Subcutaneous abdominal adipose tissue (tissue), 5 donors: ENCODE measurements around the gene GRN.
"Not testable (repeated sequence)": the region's sequence is repeated elsewhere in the genome, so short reads cannot be mapped to it uniquely, and the experiment has no call there.

Experiments
- H3K27ac ChIP-seq: one replicate; pipeline ENCODE4 v1.7.0; 2013; ENCODE audit warnings: low read depth, mild to moderate bottlenecking, inconsistent platforms, low read length, moderate library complexity
- H3K27me3 ChIP-seq, 5 donors: one replicate each; pipeline ENCODE4 v1.7.0; 2013; ENCODE audit warnings: low read length in 5 of 5, inconsistent platforms in 1 of 5; ENCODE audit not compliant: control insufficient read depth in 5 of 5, insufficient read depth in 4 of 5
- H3K36me3 ChIP-seq, 5 donors: one replicate each; pipeline ENCODE4 v1.7.0; 2013; ENCODE audit warnings: low read length in 5 of 5; ENCODE audit not compliant: control insufficient read depth in 5 of 5, insufficient read depth in 5 of 5
- H3K4me1 ChIP-seq, 5 donors: one replicate each; pipeline ENCODE4 v1.7.0; 2013; ENCODE audit warnings: low read length in 5 of 5, mild to moderate bottlenecking in 3 of 5, moderate library complexity in 1 of 5; ENCODE audit not compliant: control insufficient read depth in 5 of 5, insufficient read depth in 5 of 5
- H3K4me3 ChIP-seq, 5 donors: one replicate each; pipeline ENCODE4 v1.7.0; 2013; ENCODE audit warnings: low read length in 5 of 5, low read depth in 1 of 5
- H3K9ac ChIP-seq, 5 donors: one replicate each; pipeline ENCODE4 v1.7.0; 2013; ENCODE audit warnings: low read length in 5 of 5, mild to moderate bottlenecking in 4 of 5, moderate library complexity in 3 of 5
- H3K9me3 ChIP-seq, 5 donors: one replicate each; pipeline ENCODE4 v1.7.0; 2013; ENCODE audit warnings: low read length in 5 of 5; ENCODE audit not compliant: control insufficient read depth in 5 of 5
- donor health status: healthy.
- donor health status: healthy.
- donor health status: healthy.
- donor health status: healthy.
- donor health status: healthy.

Gene GRN

GRCh38 chr17:44359458-44360143 is 14.5 kb downstream of the GRN start:
- H3K27me3 ChIP-seq, result peaks cover 0 to 2% (median 0%) of the 10 kb centered on the region in 5 donors
- no peaks in the 10 kb centered on the region for H3K36me3 ChIP-seq
- peaks cover 0 to 21% (median 14%) of the 10 kb centered on the region in 5 donors for H3K4me1 ChIP-seq
- H3K4me3 ChIP-seq, result no peak overlapping the region
- no peak overlapping the region for H3K27ac ChIP-seq
- H3K9me3 ChIP-seq, result no peaks in the 10 kb centered on the region
- no peak overlapping the region for H3K9ac ChIP-seq

- H3K9ac ChIP-seq, result no peak overlapping the region
- H3K4me3 ChIP-seq, result no peak overlapping the region
- peaks cover 0 to 2% (median 0%) of the 10 kb centered on the region in 5 donors for H3K27me3 ChIP-seq
- H3K27ac ChIP-seq, result no peak overlapping the region
- no peaks in the 10 kb centered on the region for H3K36me3 ChIP-seq
- no peaks in the 10 kb centered on the region for H3K9me3 ChIP-seq
- peaks cover 0 to 25% (median 18%) of the 10 kb centered on the region in 5 donors for H3K4me1 ChIP-seq
These were observed 15.0 kb downstream of the GRN start for GRCh38 chr17:44360144-44360533.

- Histone ChIP-seq H3K4me3 (no peak overlapping the region), H3K27me3 (peaks cover 0 to 2% (median 0%) of the 10 kb centered on the region in 5 donors), H3K27ac (no peak overlapping the region), H3K9ac (no peak overlapping the region), H3K36me3 (no peaks in the 10 kb centered on the region), H3K4me1 (peaks cover 0 to 27% (median 25%) of the 10 kb centered on the region in 5 donors), H3K9me3 (no peaks in the 10 kb centered on the region)
These were observed 15.7 kb downstream of the GRN start for GRCh38 chr17:44360826-44361225.

- H3K4me1 ChIP-seq, result peaks cover 0 to 30% (median 29%) of the 10 kb centered on the region in 5 donors
- no peak overlapping the region for H3K9ac ChIP-seq
- no peak overlapping the region for H3K27ac ChIP-seq
- H3K9me3 ChIP-seq, result no peaks in the 10 kb centered on the region
- peaks cover 0 to 2% (median 0%) of the 10 kb centered on the region in 5 donors for H3K27me3 ChIP-seq
- no peak overlapping the region for H3K4me3 ChIP-seq
- no peaks in the 10 kb centered on the region for H3K36me3 ChIP-seq
These were observed 16.5 kb downstream of the GRN start for GRCh38 chr17:44361292-44362260.

- Histone ChIP-seq H3K4me1 (peaks cover 0 to 35% (median 30%) of the 10 kb centered on the region in 5 donors), H3K4me3 (peak overlapping the region in 4 of 5 donors; percentile 64 to 74 (median 65)), H3K27ac (no peak overlapping the region), H3K9me3 (no peaks in the 10 kb centered on the region), H3K36me3 (no peaks in the 10 kb centered on the region), H3K9ac (peak overlapping the region in 1 of 5 donors; percentile 72), H3K27me3 (peaks cover 0 to 2% (median 0%) of the 10 kb centered on the region in 5 donors)
These were observed 17.4 kb downstream of the GRN start for GRCh38 chr17:44362459-44362948.

- Histone ChIP-seq H3K4me3 (peak overlapping the region in 4 of 5 donors; percentile 64 to 74 (median 65)), H3K9ac (peak overlapping the region in 4 of 5 donors; percentile 43 to 72 (median 66)), H3K9me3 (no peaks in the 10 kb centered on the region), H3K4me1 (peaks cover 0 to 35% (median 30%) of the 10 kb centered on the region in 5 donors), H3K27ac (no peak overlapping the region), H3K36me3 (no peaks in the 10 kb centered on the region), H3K27me3 (peaks cover 0 to 2% (median 0%) of the 10 kb centered on the region in 5 donors)
These were observed 18.0 kb downstream of the GRN start for GRCh38 chr17:44362949-44363612.

GRCh38 chr17:44363613-44364159 is 18.6 kb downstream of the GRN start, which contains the start of gene FAM171A2:
Gene FAM171A2, minus strand, starts transcription at chr17:44363853. Its CDS starts 139 bp downstream, at chr17:44363714.
- Histone ChIP-seq H3K9ac (peak within 1 kb of the TSS in 4 of 5 donors; percentile 43 to 72 (median 66)), H3K27ac (no peak within 1 kb of the TSS), H3K36me3 (no peaks in the 10 kb centered on the region), H3K4me1 (peaks cover 0 to 35% (median 30%) of the 10 kb centered on the region in 5 donors), H3K9me3 (no peaks in the 10 kb centered on the region), H3K27me3 (peaks cover 0 to 2% (median 0%) of the 10 kb centered on the region in 5 donors), H3K4me3 (peak within 1 kb of the TSS in 4 of 5 donors; percentile 64 to 74 (median 65))

- H3K36me3 ChIP-seq, H3K9me3 ChIP-seq, H3K27me3 ChIP-seq, H3K27ac ChIP-seq, H3K4me3 ChIP-seq, H3K9ac ChIP-seq: not testable (repeated sequence)
- H3K4me1 ChIP-seq, result peaks cover 0 to 35% (median 30%) of the 10 kb centered on the region in 5 donors
These were observed 19.9 kb downstream of the GRN start for GRCh38 chr17:44365051-44365450.

GRCh38 chr17:44367231-44367979 is 22.3 kb downstream of the GRN start:
- Histone ChIP-seq H3K4me1 (peaks cover 0 to 31% (median 25%) of the 10 kb centered on the region in 5 donors), H3K9ac (peak overlapping the region in 1 of 5 donors; percentile 37), H3K36me3 (no peaks in the 10 kb centered on the region), H3K27ac (no peak overlapping the region), H3K9me3 (no peaks in the 10 kb centered on the region), H3K4me3 (no peak overlapping the region), H3K27me3 (peaks cover 0 to 6% (median 3%) of the 10 kb centered on the region in 5 donors)
